Cardiac atrium fibroblast (primary cell): ENCODE data around the gene PHAF1. TPM values are rescaled to one million over a fixed set of nuclear protein-coding genes. Genes with fewer than 3 reads are reported as not detected.

Experiments used
- total RNA-seq: library from RNA; depleted of rRNA; stranded (reverse); fragments of >200 nt; gene quantifications from 2 replicates; pipeline ENCODE4 v1.2.3, GENCODE V29; 2015

Gene PHAF1
- total RNA-seq = 11.6 and 13.3 TPM in 2 replicates

GRCh38 chr16:67109407-67110135, at the start of gene PHAF1:
TSS of gene PHAF1 (plus strand) at chr16:67109941. CDS start at chr16:67110176, 235 bp downstream.

GRCh38 chr16:67150833-67151396, 41.2 kb downstream of the PHAF1 start, which contains the start of gene B3GNT9:
TSS of gene B3GNT9 (minus strand) at chr16:67150998. CDS start at chr16:67150485, 513 bp downstream.

GRCh38 chr16:67164599-67165061, 54.9 kb downstream of the PHAF1 start, which contains the start of gene HSF4:
TSS of gene HSF4 (plus strand) at chr16:67164745. CDS start at chr16:67164812, 67 bp downstream.

GRCh38 chr16:67170168-67170948, 60.6 kb downstream of the PHAF1 start, which contains the start of gene NOL3:
TSS of gene NOL3 (plus strand) at chr16:67170538.

GRCh38 chr16:67183627-67184452, 74.1 kb downstream of the PHAF1 start, which contains the start of gene MATCAP1:
TSS of gene MATCAP1 (minus strand) at chr16:67183963. CDS start at chr16:67180610, 3,353 bp downstream.

GRCh38 chr16:67190041-67190440, 80.3 kb downstream of the PHAF1 start, which contains the start of gene EXOC3L1:
TSS of gene EXOC3L1 (minus strand) at chr16:67190136. CDS start at chr16:67189676, 460 bp downstream.

GRCh38 chr16:67191995-67192681, 82.4 kb downstream of the PHAF1 start, which contains the start of gene E2F4:
TSS of gene E2F4 (plus strand) at chr16:67192155. CDS start at chr16:67192228, 73 bp downstream.

Other genes starting within 250 kb of the PHAF1 start
- gene PDP2, start 229.4 kb upstream of the PHAF1 start, total RNA-seq = 3.4 and 13.8 TPM in 2 replicates
- not detected in 2 replicates for gene CDH16, start 191.1 kb upstream of the PHAF1 start, total RNA-seq
- gene RRAD, start 184.4 kb upstream of the PHAF1 start, total RNA-seq = 0.49 TPM in 1 of 2 replicates, not detected in the other
- 94.9 and 95.1 TPM in 2 replicates for gene CIAO2B, start 175.5 kb upstream of the PHAF1 start, total RNA-seq
- 25.3 and 30.5 TPM in 2 replicates for gene CES2, start 174.4 kb upstream of the PHAF1 start, total RNA-seq
- gene CES3, start 148.7 kb upstream of the PHAF1 start, total RNA-seq = under 0.01 TPM in 1 of 2 replicates, not detected in the other
- gene CES4A, start 121.4 kb upstream of the PHAF1 start, total RNA-seq = 1.4 and 4.4 TPM in 2 replicates
- gene CBFB, start 80.8 kb upstream of the PHAF1 start, total RNA-seq = 35.7 and 36.1 TPM in 2 replicates
- 44.9 and 54.3 TPM in 2 replicates for gene B3GNT9, start 41.1 kb downstream of the PHAF1 start, total RNA-seq
- 26.9 and 33.2 TPM in 2 replicates for gene TRADD, start 50.0 kb downstream of the PHAF1 start, total RNA-seq
- gene FBXL8, start 50.0 kb downstream of the PHAF1 start, total RNA-seq = 16.8 and 31.1 TPM in 2 replicates
- 5.8 and 18.1 TPM in 2 replicates for gene HSF4, start 54.8 kb downstream of the PHAF1 start, total RNA-seq
- gene NOL3, start 60.6 kb downstream of the PHAF1 start, total RNA-seq = 37.5 and 51.4 TPM in 2 replicates
- 17.5 and 17.8 TPM in 2 replicates for gene MATCAP1, start 74.0 kb downstream of the PHAF1 start, total RNA-seq
- gene EXOC3L1, start 80.2 kb downstream of the PHAF1 start, total RNA-seq = 0.54 and 1.6 TPM in 2 replicates
- 50.9 and 63.4 TPM in 2 replicates for gene E2F4, start 82.2 kb downstream of the PHAF1 start, total RNA-seq
- 0.36 and 0.49 TPM in 2 replicates for gene ELMO3, start 89.2 kb downstream of the PHAF1 start, total RNA-seq
- 40.3 and 49.1 TPM in 2 replicates for gene TMEM208, start 117.2 kb downstream of the PHAF1 start, total RNA-seq
- gene FHOD1, start 137.5 kb downstream of the PHAF1 start, total RNA-seq = 13.6 and 19.0 TPM in 2 replicates
- 0.18 and 0.32 TPM in 2 replicates for gene SLC9A5, start 139.0 kb downstream of the PHAF1 start, total RNA-seq
- 2.0 and 3.4 TPM in 2 replicates for gene PLEKHG4, start 169.6 kb downstream of the PHAF1 start, total RNA-seq
- not detected in 2 replicates for gene KCTD19, start 216.8 kb downstream of the PHAF1 start, total RNA-seq
- gene LRRC36, start 216.9 kb downstream of the PHAF1 start, total RNA-seq = not detected in 2 replicates